ENCODE measurements around the gene TRIM10.

Gene TRIM10

GRCh38 chr6:30160785-30161531 is at the start of gene TRIM10:
TRIM10 (minus strand) TSS chr6:30161211; CDS start chr6:30160858, 353 bp downstream.
- no peak for DNase-seq

- DNase-seq, result no peak
These were observed 46.7 kb upstream of the TRIM10 start for GRCh38 chr6:30207619-30208295.

GRCh38 chr6:30206799-30207618 is 46.0 kb upstream of the TRIM10 start:
- DNase-seq, result no peak

- no peak for DNase-seq
These were observed 45.1 kb upstream of the TRIM10 start for GRCh38 chr6:30206152-30206551.

GRCh38 chr6:30204116-30204515 is 43.1 kb upstream of the TRIM10 start:
- DNase-seq, result no peak

GRCh38 chr6:30202366-30202765 is 41.4 kb upstream of the TRIM10 start:
- no peak for DNase-seq

GRCh38 chr6:30200551-30201281 is 39.7 kb upstream of the TRIM10 start:
- peak; percentile 72 for DNase-seq

- no peak for DNase-seq
These were observed 37.4 kb upstream of the TRIM10 start for GRCh38 chr6:30198166-30199084.

GRCh38 chr6:30196376-30196775 is 35.4 kb upstream of the TRIM10 start:
- DNase-seq, result no peak

GRCh38 chr6:30195951-30196350 is 34.9 kb upstream of the TRIM10 start:
- no peak for DNase-seq

GRCh38 chr6:30194797-30195690 is 34.0 kb upstream of the TRIM10 start:
- DNase-seq, result no peak

GRCh38 chr6:30192076-30192475 is 31.1 kb upstream of the TRIM10 start:
- DNase-seq, result no peak

GRCh38 chr6:30188541-30188940 is 27.5 kb upstream of the TRIM10 start:
- DNase-seq, result no peak

- no peak for DNase-seq
These were observed 25.0 kb upstream of the TRIM10 start for GRCh38 chr6:30185846-30186484.

- DNase-seq, result no peak
These were observed 23.5 kb upstream of the TRIM10 start for GRCh38 chr6:30184417-30185031.

- DNase-seq, result no peak
These were observed 19.1 kb upstream of the TRIM10 start for GRCh38 chr6:30180145-30180544.

GRCh38 chr6:30178837-30179236 is 17.8 kb upstream of the TRIM10 start:
- DNase-seq, result no peak

- DNase-seq, result no peak
These were observed 14.8 kb upstream of the TRIM10 start for GRCh38 chr6:30175765-30176164.

GRCh38 chr6:30172681-30173080 is 11.7 kb upstream of the TRIM10 start:
- no peak for DNase-seq

All from SIG-M5 (cell line).